ENCODE data around the gene CCDC8. TPM values are rescaled to one million over a fixed set of nuclear protein-coding genes. Genes with fewer than 3 reads are reported as not detected.

CCDC8 gene
- total RNA-seq, 4 donors from 2014 or later: 2.8 to 7.3 (median 5.0) TPM

DNA sequence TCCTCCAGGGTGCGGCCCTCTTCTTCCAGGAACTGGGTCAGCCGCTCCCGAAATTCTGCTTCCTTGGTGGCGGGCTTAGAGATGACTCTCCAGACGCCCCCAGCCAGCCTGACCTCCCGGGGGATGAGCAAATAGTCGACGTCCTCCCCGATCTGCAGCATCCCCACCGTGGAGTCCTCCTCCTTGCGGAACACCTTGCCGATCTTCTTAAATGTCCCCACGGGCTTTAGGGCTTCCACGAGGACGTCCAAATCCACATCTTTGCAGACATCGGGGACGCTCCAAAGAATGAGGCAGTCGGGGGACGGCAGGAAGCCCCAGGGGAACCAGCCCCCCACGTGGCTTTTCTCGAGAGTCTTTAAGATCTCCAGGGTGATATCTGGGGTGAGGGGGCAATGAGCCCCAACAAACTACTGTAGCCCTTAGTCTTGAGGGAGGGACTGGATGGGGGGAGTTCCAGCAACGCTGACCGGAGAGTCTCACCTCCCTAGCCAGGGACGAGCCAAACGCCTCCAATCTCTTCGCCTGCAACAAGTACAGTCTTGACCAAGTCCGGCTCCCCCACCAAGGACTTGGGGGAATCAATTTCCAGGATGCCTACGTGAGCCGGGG is 608 bp downstream of the CCDC8 start:
- no peak for DNase-seq (ENCODE audit: low spot score in 2 of 2)
- H3K4me3 ChIP-seq: peak overlapping the region; percentile 25 to 56 (median 38)
- H3K27ac ChIP-seq: peak overlapping the region in 2 of 4 donors; percentile 26 to 63
- H3K27me3 ChIP-seq: peaks cover 0 to 66% of the 10 kb centered on the region in 2 donors
- 2 to 15% methylated on average over 20 to 27 of the region's 29 CpGs for WGBS, 2 donors
- peaks cover 0 to 66% (median 21%) of the 10 kb centered on the region in 4 donors for H3K4me1 ChIP-seq
- no peaks in the 10 kb centered on the region for H3K9me3 ChIP-seq
- H3K36me3 ChIP-seq: no peaks in the 10 kb centered on the region
- TF ChIP-seq EP300 (IDR thresholded peaks at IDR 0.05) (no peak), POLR2A (IDR thresholded peaks at IDR 0.05) (no peak)
- TF ChIP-seq, protein P1, sequence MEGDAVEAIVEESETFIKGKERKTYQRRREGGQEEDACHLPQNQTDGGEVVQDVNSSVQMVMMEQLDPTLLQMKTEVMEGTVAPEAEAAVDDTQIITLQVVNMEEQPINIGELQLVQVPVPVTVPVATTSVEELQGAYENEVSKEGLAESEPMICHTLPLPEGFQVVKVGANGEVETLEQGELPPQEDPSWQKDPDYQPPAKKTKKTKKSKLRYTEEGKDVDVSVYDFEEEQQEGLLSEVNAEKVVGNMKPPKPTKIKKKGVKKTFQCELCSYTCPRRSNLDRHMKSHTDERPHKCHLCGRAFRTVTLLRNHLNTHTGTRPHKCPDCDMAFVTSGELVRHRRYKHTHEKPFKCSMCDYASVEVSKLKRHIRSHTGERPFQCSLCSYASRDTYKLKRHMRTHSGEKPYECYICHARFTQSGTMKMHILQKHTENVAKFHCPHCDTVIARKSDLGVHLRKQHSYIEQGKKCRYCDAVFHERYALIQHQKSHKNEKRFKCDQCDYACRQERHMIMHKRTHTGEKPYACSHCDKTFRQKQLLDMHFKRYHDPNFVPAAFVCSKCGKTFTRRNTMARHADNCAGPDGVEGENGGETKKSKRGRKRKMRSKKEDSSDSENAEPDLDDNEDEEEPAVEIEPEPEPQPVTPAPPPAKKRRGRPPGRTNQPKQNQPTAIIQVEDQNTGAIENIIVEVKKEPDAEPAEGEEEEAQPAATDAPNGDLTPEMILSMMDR (IDR thresholded peaks at IDR 0.05): no peak

DNA sequence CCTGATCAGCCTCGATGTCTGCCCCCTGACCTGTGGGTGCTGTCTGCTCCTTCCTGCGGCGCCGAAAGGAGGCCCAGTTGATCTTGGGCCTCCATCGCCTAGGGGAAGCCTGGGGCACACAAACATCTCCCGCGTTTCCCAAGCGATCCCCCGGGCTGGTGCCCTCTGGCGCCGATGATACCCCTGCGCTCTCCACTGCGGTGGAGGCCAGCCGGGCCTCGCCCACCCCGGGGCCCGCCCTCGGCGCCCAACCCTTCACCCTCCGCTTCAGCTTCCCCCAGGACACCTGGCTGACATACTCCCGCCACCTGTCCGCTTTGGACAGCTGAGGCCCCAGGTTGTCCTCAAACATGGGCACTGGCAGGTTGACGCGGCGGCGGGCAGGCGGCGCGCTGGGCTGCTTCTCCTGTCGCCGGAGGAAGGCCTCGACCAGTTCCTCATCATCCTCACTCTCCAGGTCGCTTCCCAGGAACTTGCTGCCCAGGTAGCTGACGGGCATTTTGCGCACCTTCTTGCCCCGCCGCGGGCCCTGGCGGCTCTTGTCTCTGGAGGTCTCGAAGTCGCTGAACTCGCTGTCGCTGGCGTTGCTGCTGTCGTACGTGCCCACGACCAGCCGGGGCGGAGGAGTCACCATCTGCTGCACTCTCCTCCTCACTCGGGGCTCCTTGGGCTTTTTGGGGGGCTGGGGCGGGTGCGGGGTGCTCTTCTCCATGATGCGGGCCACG is 1.3 kb downstream of the CCDC8 start:
- no peak for DNase-seq (ENCODE audit: low spot score in 2 of 2)
- Histone ChIP-seq H3K4me1 (peaks cover 0 to 66% (median 21%) of the 10 kb centered on the region in 4 donors), H3K36me3 (no peaks in the 10 kb centered on the region), H3K27me3 (peaks cover 0 to 69% of the 10 kb centered on the region in 2 donors), H3K4me3 (peak overlapping the region; percentile 25 to 56 (median 38)), H3K27ac (peak overlapping the region in 1 of 4 donors; percentile 1), H3K9me3 (no peaks in the 10 kb centered on the region)
- TF ChIP-seq EP300 (IDR thresholded peaks at IDR 0.05) (no peak), POLR2A (IDR thresholded peaks at IDR 0.05) (no peak)
- TF ChIP-seq, protein P1 (IDR thresholded peaks at IDR 0.05): no peak
- WGBS, 2 donors: 14 to 32% methylated on average over 20 to 29 of the region's 54 CpGs

DNA sequence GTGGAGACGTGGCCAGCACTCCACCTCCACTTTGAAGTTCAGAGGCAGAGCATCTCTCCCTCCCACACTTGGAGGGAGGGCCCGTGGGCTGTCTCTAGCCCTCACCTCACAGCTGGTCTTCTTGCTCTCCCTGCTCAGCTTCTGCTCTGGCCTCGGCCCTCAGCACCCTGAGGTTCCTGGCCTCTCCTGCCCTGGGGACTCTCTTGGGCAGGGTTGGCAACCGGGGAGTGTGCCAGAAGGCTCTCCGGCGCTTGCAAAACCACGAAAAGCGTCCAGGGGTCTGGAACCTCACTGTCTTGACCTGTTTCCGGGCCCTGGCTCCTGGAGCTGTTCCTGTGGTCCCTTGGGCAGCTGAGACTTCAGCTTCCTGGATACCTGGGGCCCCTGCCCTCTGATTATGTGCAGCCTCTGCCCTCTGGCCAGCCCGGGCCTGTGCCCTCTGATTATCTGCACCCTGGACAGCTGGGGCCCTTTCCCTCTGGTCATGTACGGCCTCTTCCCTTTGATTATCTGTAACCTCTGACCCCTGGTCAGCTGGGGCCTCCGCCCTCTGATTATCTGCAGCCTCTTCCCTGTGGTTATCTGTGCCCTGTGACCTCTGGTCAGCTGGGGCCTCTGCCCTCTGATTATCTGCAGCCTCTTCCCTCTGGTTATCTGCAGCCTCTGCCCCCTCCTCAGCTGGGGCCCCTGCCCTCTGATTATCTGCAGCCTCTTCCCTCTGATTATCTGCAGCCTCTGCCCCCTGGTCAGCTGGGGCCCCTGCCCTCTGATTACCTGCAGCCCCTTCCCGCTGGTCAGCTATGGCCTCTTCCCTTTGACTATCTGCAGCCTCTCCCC is 2.1 kb downstream of the CCDC8 start:
- TF ChIP-seq, protein P1 (IDR thresholded peaks at IDR 0.05): no peak
- no peak for TF ChIP-seq POLR2A (IDR thresholded peaks at IDR 0.05)
- TF ChIP-seq EP300 (IDR thresholded peaks at IDR 0.05): no peak
- no peaks in the 10 kb centered on the region for H3K9me3 ChIP-seq
- peaks cover 0 to 73% of the 10 kb centered on the region in 2 donors for H3K27me3 ChIP-seq
- DNase-seq (ENCODE audit: low spot score in 2 of 2): no peak
- peaks cover 0 to 60% (median 19%) of the 10 kb centered on the region in 4 donors for H3K4me1 ChIP-seq
- H3K27ac ChIP-seq: peak overlapping the region in 1 of 4 donors; percentile 1
- 54 to 69% methylated on average over 13 of the region's 13 CpGs for WGBS, 2 donors
- H3K4me3 ChIP-seq: peak overlapping the region in 2 of 4 donors; percentile 6 to 56
- no peaks in the 10 kb centered on the region for H3K36me3 ChIP-seq

DNA sequence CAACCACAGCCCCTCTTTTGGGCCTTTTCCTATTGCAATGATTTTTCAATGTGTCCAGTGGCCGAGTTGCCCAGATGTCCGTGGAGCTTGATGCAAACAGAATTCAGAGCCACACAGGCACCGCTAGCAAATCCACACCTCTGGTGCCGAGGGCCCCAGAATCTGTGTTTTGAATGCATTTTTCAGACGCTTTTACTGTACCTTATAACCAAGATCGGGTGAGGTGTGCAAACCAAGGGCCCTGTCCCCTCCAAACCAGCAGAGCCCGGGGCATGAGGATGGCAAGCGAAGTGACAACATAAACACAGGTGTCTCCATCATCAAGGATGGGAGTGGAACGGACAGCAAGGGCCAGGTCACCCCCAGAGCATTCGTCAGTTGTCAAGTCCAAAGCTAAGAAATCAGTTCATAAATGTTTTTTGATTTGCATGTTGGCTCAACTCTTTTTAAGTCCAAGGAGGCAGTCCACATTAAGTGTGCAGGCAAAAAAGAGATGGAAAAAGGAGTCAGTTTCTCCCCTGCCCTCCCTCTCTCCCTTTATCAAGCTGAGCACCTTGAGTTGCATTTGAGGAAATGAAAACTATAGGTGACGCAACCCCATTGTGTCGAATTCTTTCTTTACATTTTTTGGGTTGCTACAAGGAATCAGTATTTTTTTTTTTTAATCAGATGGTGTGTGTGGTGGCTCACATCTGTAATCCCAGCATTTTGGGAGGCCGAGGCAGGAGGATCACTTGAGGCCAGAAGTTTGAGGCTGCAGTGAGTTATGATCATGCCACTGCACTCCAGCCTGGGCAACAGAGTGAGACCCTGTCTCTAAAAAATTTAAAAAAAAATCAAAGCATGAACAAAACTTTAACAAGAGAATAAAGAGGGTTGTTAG is 2.9 kb downstream of the CCDC8 start:
- H3K27ac ChIP-seq: no peak overlapping the region
- DNase-seq (ENCODE audit: low spot score in 2 of 2): no peak
- H3K9me3 ChIP-seq: no peaks in the 10 kb centered on the region
- H3K4me1 ChIP-seq: peaks cover 0 to 54% (median 17%) of the 10 kb centered on the region in 4 donors
- no peak for TF ChIP-seq EP300 (IDR thresholded peaks at IDR 0.05)
- no peak for TF ChIP-seq POLR2A (IDR thresholded peaks at IDR 0.05)
- TF ChIP-seq, protein P1 (IDR thresholded peaks at IDR 0.05): no peak
- no peaks in the 10 kb centered on the region for H3K36me3 ChIP-seq
- no peak overlapping the region for H3K4me3 ChIP-seq
- 83 to 86% methylated on average over 13 of the region's 13 CpGs for WGBS, 2 donors
- peaks cover 0 to 81% of the 10 kb centered on the region in 2 donors for H3K27me3 ChIP-seq

All from tibial nerve (tissue), 4 donors.